Left cardiac atrium (tissue), 4 donors: ENCODE measurements around the gene B9D1. TPM values are rescaled to one million over a fixed set of nuclear protein-coding genes. Genes with fewer than 3 reads are reported as not detected.

Experiments used
- ATAC-seq, 2 donors: fragments of 200-7000 bp; cut with Tn5 transposase; one replicate each; pipeline ENCODE4 v1.9.1; 2020; ENCODE audit warnings: mild to moderate bottlenecking in 2 of 2, moderate library complexity in 2 of 2
- DNase-seq: peaks from one replicate; pipeline ENCODE4 v3.0.0-alpha.2; 2020
- intact Hi-C, 2 donors: fragments of 100-400 bp; cut with DNase I; formaldehyde crosslinking; loops; one replicate each; pipeline versions ENCODE4 v1.14.1 to v1.15.1; 2022 to 2023
- long read RNA-seq: library from polyadenylated mRNA; unstranded; transcript quantifications from one replicate; pipeline ENCODE4 v2.0.0, GENCODE V29; 2021
- total RNA-seq, 2 donors: library from RNA; stranded (reverse); fragmentation: NEBNext Ultra II Directional; extraction: Animal tissue kit (Norgen Biotek cat#: 25700); gene quantifications; one replicate each; pipeline ENCODE4 v1.2.1, GENCODE V29; 2021
- donor health status: DM: no; HTN: yes; CAD: no.
- donor health status: DM: no; HTN: yes; CAD: no; lungs with severe emphysema.
- donor health status: DM: yes; HTN: yes; CAD: no.
- donor health status: Dilated cardiomyopathy.

Gene B9D1, protein sequence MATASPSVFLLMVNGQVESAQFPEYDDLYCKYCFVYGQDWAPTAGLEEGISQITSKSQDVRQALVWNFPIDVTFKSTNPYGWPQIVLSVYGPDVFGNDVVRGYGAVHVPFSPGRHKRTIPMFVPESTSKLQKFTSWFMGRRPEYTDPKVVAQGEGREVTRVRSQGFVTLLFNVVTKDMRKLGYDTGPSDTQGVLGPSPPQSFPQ
- total RNA-seq, result 1 to 10 TPM; 7.3 to 8.4 TPM
- long read RNA-seq, partial matches to known transcripts, result 1 of 2 reads
- long read RNA-seq, other reads (novel, unspliced or antisense), result 0 of 2 reads

DNA sequence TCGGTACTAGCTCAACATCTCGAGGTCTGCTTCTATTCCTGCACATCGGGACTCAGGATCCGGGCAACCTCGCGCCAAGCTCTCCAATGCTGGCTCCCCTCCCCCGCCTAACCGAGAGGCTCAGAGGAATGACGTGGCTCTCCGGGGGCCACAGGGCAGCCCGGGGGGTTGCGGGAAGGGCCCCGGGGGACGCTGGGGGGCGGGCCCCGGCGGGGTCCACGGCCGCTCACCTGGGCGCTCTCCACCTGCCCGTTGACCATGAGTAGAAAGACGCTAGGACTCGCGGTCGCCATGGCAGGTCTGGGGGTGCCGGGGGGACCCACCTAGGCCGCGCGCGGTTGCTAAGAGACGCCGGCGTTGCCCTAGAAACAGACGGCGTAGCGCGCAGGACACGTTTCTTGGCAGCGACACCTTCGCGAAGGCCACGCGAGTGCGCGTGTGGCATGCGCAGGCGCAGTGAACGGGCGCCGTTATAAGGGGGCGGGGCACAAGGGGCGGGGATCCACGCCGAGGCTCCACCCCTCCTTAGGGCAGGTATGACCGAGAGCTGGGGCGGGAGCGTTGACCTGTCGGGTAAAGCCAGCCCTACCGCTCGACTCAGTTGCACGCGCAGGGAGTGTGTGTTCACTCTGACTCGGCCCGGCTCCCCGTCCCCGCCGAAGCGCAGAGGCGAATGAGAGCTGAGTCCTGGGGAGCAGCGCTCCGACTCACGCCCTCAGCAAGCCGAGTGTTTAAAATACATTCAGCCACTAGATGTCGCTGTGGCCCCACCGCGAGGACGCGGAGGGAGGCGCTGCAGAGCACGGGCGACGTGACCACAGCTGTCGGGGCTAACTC, at the start of gene B9D1:
TSS of gene B9D1 (minus strand) at position 447 of the 837 bp plus-strand sequence. CDS start at position 293, 154 bp downstream.
- DNase-seq (peak; percentile 93), ATAC-seq (peak; percentile 95 to 97)
- intact Hi-C loops, result loop anchor here (1.0 to 10.0 kb wide), 5 partner anchors 15 to 402 kb away; no protein-coding TSS in a partner anchor

DNA sequence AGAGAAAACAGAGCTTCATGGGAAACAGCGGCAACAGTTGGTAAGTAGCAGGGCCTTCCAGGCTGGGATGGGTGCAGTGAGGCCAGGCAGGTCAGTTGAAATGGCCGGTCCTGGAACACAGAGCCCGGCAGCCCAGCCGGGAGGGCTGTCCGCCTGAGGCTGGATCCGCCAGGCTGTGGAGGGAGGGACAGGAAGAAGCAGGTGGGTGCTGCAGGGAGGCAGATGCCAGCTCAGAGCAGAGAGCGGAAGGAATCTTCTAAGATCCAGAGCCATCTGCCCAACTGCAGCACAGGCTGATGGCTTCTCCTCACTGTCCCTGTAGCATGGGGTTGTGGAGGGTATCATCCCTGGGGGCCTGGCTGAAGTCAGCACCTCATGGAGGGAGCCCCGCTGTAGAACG, 49.1 kb upstream of the B9D1 start:
- ATAC-seq, result peak in 1 of 2 donors; percentile 27
- intact Hi-C loops, result no loop called here
- DNase-seq, result no peak

DNA sequence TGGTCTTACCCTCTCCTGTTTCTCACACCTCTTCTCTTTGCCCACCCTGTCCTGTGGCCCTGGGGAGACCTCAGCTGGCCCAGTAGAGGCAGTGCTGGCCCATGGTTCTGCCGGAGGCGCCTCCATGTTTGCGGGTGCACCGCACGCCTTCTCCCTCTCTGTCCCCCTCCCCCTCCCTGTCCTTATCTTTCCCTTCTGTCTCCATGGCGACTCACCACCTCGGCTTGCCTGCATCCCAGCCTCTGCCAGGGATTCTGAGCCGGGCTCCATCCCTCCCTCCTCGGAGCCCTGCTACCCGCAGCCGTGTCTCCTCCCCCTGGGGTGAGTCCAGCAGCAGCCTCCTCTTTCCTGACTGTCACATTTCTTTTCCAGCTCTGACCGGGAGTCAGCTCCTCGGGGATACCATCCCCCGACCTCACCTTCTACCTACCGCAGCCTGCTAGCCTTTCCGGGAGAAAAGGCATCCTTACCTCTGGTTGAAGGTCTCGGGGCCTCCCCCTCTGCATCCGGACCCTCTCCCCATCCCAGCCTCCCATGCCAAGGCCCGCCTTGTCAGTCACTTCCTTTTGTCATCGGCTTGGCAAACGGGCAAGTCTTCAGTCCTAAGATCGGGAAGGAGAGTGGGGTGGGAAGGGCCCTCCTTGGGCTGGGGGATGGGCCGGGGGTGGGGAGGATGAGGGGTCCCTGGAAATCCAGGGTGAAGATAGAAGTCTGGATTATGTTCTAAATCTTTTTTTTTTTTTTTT, 48.5 kb upstream of the B9D1 start, which contains the start of gene RNF112:
TSS of gene RNF112 (plus strand) at position 358 of the 746 bp plus-strand sequence. CDS start at position 535, 177 bp downstream.
- intact Hi-C loops, result no loop called here
- ATAC-seq, result peak; percentile 64
- DNase-seq, result peak; percentile 49

DNA sequence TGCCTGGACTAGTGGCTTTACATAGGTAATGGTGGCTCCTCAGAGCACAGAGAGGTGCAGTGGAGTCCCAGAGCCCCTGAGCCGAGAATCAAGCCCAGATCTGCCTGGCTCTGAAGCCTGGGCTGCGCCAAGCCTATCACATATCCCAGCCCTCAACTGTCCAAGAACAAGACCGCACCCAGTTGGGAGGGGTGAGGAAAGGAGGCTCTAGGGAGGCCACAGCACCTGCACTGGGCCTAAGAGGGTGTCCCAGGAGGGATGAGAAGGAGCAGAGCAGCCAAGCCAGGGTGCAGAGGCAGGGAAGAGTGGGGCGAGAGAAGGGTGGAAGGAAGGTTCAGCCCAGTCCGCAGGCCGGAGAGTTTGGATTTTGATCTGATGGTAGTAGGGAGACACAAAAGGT, 47.6 kb upstream of the B9D1 start:
- DNase-seq (no peak), ATAC-seq (no peak)
- intact Hi-C loops, result no loop called here

DNA sequence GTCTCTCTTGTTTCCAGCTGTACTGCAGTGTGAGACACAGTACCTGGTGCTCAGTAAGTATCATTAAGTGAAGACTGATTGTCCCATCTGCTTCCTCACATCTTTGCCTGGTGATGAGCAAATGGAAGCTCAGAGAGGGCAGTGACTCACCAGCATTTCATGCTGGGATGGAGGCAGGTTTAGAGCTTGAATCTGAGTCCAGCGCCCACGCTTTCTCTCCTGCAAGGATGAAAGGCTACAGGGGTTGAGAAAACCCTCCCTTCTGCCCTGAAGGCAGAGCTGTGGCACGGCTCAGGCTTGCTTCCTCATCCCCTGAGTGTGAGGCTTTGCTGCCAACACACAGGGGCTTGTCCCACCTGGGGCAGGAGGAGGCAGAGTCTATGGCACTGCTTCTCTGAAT, 47.0 kb upstream of the B9D1 start:
- intact Hi-C loops, result no loop called here
- ATAC-seq (no peak), DNase-seq (no peak)

DNA sequence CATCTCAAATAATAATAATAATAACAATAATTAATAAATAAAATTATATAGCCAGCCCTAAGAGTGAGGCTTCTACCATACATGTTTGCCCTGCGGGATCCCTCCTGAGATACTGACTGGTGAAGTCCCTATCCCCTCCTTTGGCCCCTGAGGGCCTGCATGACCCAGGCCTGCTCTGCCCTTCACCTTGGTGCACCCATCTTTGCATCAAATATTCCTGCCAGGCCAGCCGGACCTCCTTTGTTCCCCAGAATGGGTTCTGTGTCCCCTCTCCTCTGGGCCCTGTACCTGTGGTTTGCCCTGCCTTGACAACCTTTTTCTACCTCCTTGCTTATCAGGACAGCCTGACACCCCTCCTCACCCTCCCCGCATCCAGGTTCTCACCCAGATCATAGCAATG, 46.5 kb upstream of the B9D1 start:
- ATAC-seq (no peak), DNase-seq (no peak)
- intact Hi-C loops, result no loop called here

DNA sequence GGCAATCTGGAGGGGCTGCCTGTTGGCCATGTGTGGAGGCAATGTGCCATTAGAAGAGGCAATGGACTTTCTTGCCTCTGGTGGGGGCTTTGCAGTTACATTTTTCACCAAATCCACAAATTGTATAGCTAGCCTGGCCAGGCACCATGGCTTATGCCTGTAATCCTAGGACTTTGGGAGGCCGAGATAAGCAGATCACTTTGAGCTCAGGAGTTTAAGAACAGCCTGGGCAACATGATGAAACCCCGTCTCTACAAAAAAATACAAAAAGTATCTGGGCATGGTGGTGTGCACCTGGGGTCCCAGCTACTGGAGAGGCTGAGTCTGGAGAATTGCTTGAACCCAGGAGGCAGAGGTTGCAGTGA, 45.8 kb upstream of the B9D1 start:
- ATAC-seq (no peak), DNase-seq (no peak)
- intact Hi-C loops, result no loop called here

DNA sequence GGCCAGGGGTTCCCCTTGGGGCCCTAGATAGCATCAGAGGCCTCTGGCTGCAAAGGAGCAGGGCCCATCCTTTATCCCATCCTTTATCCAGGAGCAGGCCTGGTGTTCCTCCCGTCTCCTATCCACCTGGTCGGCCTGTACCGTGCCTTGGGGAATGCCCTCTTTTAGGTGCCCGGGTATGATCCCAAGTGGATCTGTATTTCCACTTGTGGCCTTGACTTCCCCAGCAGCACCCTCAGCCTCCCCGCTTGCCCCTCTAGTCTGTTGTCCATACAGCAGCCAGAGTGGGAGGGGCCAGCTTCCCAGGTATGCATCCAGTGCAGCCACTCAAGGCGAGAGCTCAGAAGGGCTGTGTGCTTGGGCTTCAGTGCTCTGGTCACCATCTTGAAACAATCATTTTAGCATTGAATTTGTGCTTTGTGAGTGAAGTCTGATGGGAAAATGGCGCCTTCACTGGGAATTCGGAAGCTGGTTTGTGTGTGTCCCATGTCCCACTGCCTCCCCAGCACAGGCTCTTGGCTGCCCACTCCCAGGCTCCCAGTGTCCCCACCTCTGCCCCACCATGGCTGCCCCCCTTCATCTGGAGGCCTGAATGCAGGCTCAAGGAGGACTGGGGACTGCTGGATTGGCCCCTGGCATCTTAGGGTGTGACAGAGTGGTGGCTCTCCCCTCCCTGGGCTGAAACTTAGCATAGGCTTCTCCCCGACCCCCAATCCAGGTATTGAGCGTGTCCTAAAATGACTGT, 45.2 kb upstream of the B9D1 start:
- DNase-seq (no peak), ATAC-seq (no peak)
- intact Hi-C loops, result no loop called here

DNA sequence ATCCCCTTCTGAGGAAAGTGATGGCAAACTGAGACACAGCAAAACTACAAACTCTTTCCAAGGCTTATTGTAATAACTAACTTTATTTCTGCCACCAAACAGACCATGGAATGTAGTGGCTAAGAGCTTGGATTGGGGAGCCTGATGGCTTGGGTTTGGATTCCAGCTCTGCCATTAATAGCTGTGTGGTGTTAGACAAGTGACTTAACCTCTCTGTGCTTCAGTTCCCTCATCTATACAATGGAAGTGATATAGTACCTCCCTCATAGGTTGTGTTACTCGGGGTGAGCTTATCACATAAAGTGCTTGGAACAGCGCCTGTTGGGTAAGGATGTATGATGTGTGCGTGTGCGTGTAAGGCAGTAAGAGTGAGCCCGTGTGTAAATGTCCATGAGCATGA, 42.6 kb upstream of the B9D1 start:
- no peak for DNase-seq
- intact Hi-C loops, result no loop called here
- no peak for ATAC-seq

DNA sequence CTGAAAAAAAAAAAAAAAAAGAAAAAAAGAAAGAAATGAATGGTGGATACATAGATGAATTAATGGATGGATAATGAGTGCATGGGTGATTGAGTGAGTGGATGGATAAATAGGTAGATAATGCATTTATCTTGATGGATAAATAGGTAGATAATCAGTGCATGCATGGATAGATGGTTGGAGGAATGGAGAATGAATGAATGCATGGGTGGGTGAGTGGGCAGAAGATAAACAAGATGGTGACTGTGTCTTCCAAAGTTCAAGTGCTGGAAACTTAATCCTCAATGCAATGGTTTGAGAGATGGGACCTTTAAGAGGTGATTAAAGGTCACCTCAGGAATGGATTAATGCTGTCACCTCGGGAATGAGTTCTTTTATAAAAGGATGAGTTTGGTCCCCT, 41.7 kb upstream of the B9D1 start:
- ATAC-seq, result no peak
- intact Hi-C loops, result no loop called here
- no peak for DNase-seq

DNA sequence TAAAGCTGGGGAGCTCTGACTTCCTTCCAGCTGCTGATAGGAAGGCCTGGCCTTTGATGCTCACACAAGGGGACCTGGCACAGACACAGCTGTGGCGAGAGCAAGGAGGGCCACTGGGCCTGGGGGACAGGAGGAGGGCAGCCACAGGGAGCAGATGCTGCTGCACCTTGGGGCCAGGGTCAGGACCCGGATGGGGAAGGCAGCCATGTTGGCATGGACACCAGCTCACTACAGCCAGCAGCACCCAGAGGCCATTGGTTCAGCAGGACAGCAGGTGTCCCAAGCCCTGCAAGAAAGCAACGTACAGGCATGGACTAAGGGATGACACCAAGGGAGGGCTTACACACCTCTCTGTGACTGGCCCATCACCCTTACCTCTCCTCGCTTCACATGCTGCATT, 40.5 kb upstream of the B9D1 start:
- ATAC-seq (no peak), DNase-seq (no peak)
- intact Hi-C loops, result no loop called here

DNA sequence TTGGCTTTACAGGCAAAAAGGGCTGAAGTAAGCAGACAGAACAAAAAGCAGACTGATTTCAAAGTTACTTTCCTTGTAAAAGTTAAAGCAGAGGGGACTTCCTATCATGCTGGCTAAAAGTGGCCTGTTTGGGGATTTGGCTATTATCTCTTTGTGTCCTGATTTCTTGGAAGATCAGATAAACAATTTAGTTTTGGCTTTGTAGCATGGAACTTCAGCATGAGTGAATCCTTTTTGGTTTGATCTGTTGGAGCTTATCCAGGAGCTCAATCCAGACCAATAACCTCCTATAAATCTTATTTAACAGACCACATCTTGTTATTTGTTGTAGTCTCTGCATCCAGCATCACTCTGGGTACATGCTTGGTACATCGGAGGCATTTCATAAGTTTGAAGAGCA, 39.6 kb upstream of the B9D1 start:
- intact Hi-C loops, result no loop called here
- DNase-seq (no peak), ATAC-seq (no peak)

DNA sequence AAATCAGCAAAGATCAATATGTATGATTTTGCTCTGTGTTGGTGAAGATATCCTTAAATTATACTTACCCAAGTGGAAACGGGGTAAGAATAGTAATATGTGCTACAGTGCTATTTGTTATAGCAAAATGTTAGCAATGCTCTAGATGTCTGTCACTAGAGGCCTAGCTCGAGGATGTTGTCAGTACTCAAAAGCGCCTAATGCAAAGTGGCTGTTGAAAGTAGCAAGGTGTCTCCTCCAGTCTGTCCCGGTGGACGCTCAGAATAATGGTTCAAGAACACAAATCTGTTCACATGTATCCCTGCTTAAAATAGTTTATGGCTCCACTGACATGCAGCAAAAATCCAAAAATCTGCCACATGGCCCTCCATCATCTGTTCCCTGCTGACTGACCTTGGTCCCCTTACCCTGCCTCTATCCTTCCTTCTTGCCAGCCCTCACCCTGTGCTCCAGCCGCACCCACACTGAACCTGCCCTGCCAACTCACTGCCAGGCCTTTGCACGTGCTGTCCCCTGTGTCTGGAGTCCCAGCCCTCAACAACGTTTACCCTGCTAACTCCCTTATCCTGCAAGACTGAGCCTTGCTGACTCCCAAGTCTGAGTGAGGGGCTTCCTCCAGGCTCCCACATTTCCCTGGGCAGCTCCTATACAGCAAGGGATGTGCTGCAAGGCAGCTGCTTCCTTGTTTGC, 38.9 kb upstream of the B9D1 start:
- DNase-seq, result no peak
- ATAC-seq, result peak in 1 of 2 donors; percentile 57
- intact Hi-C loops, result no loop called here

DNA sequence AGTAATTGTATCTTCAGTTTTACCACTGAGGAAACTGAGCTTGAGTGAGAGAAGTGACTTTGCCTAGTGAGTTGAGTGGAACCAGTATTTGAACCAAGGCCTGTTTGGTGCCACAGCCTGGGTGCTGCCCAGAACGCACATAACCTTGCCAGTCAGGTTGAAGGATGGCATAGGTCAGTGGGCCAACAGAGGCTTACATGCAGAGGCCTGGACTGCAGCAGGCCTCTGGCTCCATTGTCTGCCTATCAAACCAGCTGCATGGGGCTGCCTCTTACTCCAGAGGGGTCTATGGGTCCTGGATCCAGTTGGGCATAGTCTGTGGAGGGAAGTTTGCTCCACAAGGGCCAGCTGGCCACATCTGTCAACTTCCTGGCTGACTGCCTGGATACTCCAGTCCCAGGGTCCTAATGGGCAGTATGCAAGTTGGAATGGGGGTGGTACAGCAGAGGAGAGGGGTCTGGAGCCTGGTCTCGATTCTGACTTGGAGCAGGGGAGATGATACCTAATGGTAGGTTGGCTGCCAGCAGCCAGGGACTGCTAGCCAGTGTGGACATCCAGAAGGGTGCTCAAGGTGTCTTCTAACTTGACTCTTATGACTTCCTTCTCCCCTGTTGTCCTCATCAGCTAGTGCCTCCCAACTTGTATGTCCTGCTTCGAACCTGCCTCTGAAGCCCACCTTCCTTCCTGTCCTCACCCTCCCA, 37.4 kb upstream of the B9D1 start:
- intact Hi-C loops, result no loop called here
- ATAC-seq (no peak), DNase-seq (no peak)

DNA sequence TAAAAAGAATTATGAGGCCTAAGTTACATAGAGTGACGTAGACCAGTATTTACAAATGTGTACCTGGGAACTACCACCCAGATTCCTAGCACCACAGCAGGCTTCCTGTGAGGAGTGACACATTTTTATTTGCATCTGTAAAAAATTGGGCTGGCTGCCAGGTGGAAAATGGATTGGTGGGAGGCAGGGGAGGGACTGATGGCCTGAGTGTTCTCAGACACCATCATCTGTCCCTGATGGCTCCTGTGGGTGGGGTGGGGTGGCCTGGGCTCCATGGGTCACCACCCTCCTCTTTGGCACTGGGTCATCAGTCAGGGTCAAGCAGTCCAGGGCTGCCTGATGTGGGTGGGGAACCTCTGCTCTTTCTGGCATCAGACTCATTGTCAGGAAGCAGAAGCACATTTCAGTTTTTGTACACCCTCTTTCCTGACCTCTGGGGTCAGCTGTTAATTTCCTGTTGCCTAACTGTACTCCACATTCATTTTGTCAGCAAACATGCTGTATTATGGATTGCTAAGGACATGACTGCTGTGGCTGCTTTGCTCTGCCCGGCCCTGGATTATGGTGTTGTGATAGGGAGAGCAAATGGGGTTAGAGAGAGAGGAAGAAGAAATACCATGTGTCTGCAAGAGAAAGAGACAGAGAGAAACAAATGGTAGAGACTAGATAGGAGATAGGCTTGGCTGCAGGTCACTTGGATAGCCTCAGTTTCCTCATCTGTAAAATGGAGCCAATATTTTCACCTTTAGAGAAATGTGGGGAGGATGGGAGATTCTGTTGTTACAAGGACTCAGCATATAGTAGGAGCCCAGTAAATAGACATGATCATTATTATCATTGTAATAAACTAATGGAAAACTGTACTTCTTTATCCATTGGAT, 36.0 kb upstream of the B9D1 start:
- intact Hi-C loops, result no loop called here
- DNase-seq (peak; percentile 72), ATAC-seq (peak; percentile 49 to 88)

DNA sequence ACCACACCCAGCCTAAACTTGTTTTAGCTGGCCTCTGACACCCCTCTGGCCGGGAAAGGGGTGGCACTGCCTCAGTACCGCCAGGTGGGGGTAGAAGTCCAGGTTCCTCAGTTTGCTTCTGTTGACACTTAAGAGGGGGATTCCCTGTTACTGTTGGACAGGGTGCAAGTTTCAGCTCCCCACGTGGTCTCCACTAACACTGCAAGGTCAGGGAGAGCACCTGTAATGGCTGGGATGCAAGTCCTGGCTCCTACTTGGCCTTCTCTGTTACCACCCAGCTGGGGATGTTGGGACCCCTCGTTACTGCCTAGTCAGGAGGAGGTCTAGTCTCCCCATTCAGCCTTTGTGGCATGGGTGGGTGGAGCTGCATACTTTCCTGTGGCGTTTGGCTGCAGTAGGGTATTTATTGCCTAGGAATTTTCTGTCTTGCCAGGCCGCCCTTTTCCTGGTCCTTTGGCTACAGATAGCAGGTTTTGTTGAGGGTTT, 35.1 kb upstream of the B9D1 start:
- intact Hi-C loops, result no loop called here
- ATAC-seq, result no peak
- no peak for DNase-seq

DNA sequence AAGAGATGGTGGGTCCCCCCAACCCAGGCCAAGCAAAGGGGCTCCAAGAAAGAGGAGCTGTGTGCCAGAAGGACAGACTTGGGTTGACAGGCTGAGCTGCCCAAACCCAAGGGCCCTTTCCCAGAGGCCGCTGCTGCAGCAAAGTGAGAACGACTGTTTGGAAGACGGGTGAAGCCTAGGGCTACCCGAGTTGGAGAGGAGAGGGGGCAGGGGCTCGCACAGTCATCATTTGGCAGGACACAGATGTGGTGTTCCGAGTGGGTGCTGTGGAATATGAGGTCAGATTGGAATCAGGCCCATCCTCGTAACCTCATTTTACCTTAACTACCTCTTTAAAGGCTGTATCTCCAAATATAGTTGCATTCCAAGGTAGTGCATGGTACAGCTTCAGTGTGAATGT, 29.8 kb upstream of the B9D1 start:
- intact Hi-C loops, result no loop called here
- DNase-seq, result no peak
- ATAC-seq, result no peak
